Endothelial cell of umbilical vein (primary cell): ENCODE measurements around the gene TYRP1.

ENCODE experiments used
- CTCF ChIP-seq, 2 donors: IDR thresholded peaks; 1 replicate in 1 of 2; 2 replicates in 1 of 2; pipeline ENCODE4 v1.5.1; 2011; ENCODE audit warnings: low read length in 2 of 2, mild to moderate bottlenecking in 2 of 2, moderate library complexity in 2 of 2, control low read depth in 1 of 2, inconsistent platforms in 1 of 2, low read depth in 1 of 2; ENCODE audit not compliant: insufficient read depth in 1 of 2; ENCODE audit errors: extremely low read depth in 1 of 2
- FOS ChIP-seq: IDR thresholded peaks from 2 replicates; pipeline ENCODE4 v1.6.1; 2011; ENCODE audit warnings: mild to moderate bottlenecking, low read length, moderate library complexity, borderline replicate concordance; ENCODE audit not compliant: insufficient read depth
- GATA2 ChIP-seq: IDR thresholded peaks from 2 replicates; pipeline ENCODE4 v1.7.0; 2011; ENCODE audit warnings: low read depth, mild to moderate bottlenecking, moderate library complexity, mixed read lengths, low read length; ENCODE audit not compliant: insufficient read length, insufficient read depth
- MAX ChIP-seq: IDR thresholded peaks from 2 replicates; pipeline ENCODE4 v1.6.1; 2011; ENCODE audit not compliant: insufficient read depth, insufficient read length
- POLR2A ChIP-seq: IDR thresholded peaks from 2 replicates; pipeline ENCODE4 v1.6.1; 2012; ENCODE audit warnings: low read depth, mild to moderate bottlenecking, control low read depth, low read length
- POLR2AphosphoS5 ChIP-seq: IDR thresholded peaks from 2 replicates; pipeline ENCODE4 v1.6.1; 2012; ENCODE audit warnings: low read depth, mild to moderate bottlenecking, control low read depth, low read length, moderate library complexity; ENCODE audit not compliant: insufficient read depth

- TF ChIP-seq CTCF (IDR thresholded peaks at IDR 0.05; ENCODE audit: extremely low read depth in 1 of 2, insufficient read depth in 1 of 2, low read depth in 1 of 2, low read length in 2 of 2) (no peak), POLR2A (no peak), MAX (no peak), FOS (no peak), GATA2 (no peak), POLR2AphosphoS5 (no peak)
These were observed 5.8 kb downstream of the TYRP1 start for GRCh38 chr9:12698986-12699385.
